SIG-M5 treated with dmso at 0.1 percent for 504 hours (cell line): ENCODE measurements around the gene ICE2.
"Not testable (repeated sequence)": the region's sequence is repeated elsewhere in the genome, so short reads cannot be mapped to it uniquely, and the experiment has no call there.

Source experiments
- DNase-seq: peaks from one replicate; lab custom pipeline; 2025; ENCODE audit not compliant: unreplicated experiment; lab: John Stamatoyannopoulos, UW

Gene ICE2

GRCh38 chr15:60411774-60412425, 67.0 kb downstream of the ICE2 start:
- DNase-seq = no peak

- DNase-seq = not testable (repeated sequence)
Measured at GRCh38 chr15:60410350-60410749, 68.6 kb downstream of the ICE2 start.

- DNase-seq = peak; percentile 88
Measured at GRCh38 chr15:60408463-60408981, 70.4 kb downstream of the ICE2 start.

- no peak for DNase-seq
Measured at GRCh38 chr15:60407415-60407805, 71.5 kb downstream of the ICE2 start.

GRCh38 chr15:60406513-60407414, 72.2 kb downstream of the ICE2 start:
- DNase-seq = no peak

- no peak for DNase-seq
Measured at GRCh38 chr15:60405399-60405798, 73.5 kb downstream of the ICE2 start.

- not testable (repeated sequence) for DNase-seq
Measured at GRCh38 chr15:60404351-60404750, 74.6 kb downstream of the ICE2 start.

DNA sequence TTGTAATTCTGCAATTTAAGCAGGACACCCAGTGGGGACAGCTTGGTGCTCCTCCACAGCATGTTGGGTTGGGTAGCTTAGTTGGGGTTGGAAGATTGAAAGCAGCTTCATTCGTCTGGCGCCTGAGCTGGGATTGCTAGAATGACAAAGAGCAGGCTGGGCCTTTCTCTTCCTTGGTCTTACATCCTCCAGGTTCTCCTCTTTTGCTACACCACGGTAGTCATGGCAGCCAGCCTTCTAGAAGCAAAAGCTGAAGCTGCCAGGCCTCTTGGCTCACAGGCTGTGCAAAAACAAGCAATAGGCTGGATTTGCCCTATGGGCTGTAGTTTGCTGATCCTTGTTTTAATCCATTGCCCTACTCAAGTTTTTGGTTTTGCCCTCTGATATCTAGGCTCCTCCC, 78.0 kb downstream of the ICE2 start:
- DNase-seq = no peak

DNA sequence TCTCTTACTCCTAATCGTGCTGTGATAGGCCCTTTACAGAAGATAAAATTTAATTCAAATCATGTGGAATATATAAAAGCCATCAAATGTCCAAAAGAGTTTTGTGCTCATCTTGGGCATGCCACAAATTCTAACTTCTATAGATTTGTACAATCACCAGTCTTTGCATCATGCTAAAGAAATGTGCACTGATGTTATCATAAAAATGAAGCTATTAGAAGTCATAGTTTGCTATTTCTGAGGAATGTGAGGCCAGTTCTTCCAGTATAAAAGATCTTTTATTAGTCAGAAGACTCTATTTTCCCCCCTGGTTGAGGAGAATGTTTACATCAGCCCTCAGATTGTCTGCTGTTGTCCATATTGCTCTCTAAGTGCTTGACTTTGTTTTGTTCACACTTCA, 79.0 kb downstream of the ICE2 start:
- DNase-seq = no peak

GRCh38 chr15:60399246-60399915, 79.6 kb downstream of the ICE2 start:
- DNase-seq = no peak

DNA sequence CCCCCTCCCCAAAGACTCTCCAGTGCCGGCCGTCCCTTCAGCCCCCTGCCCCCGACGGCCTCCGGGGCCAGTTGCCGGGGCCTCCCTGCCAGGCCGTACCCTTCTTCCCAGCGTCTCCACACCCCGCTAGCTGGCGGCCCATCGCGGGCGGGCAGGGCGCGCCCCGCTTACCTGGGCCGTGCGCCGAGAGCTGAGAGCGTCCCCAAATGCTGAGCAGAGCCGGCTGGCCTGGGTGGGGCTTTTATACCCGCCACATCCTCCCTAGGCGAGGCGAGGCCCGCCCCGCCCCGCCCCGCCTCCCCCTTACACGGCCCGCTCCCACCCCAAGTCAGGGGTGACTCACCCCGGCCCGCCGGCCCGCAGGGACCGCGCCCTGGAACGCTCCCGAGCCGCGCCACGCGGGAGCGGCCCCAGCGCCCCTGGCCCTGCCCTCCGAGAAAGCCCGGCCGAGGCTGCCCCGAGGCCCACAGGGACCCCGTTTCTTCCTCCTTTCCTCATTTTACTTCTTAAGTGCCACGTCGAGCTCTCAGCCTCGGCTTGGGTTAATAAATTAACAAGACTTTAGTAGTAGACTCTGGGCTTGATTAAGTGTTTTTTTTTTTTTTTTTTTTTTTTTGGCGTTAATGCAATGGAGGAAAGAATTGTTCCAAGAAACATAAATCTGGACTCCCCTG, 81.0 kb downstream of the ICE2 start, which contains the start of gene ANXA2:
ANXA2 (minus strand) TSS at position 215 of the 674 bp plus-strand sequence. CDS start 11,911 bp downstream, outside the sequence.
- DNase-seq = peak; percentile 65

DNA sequence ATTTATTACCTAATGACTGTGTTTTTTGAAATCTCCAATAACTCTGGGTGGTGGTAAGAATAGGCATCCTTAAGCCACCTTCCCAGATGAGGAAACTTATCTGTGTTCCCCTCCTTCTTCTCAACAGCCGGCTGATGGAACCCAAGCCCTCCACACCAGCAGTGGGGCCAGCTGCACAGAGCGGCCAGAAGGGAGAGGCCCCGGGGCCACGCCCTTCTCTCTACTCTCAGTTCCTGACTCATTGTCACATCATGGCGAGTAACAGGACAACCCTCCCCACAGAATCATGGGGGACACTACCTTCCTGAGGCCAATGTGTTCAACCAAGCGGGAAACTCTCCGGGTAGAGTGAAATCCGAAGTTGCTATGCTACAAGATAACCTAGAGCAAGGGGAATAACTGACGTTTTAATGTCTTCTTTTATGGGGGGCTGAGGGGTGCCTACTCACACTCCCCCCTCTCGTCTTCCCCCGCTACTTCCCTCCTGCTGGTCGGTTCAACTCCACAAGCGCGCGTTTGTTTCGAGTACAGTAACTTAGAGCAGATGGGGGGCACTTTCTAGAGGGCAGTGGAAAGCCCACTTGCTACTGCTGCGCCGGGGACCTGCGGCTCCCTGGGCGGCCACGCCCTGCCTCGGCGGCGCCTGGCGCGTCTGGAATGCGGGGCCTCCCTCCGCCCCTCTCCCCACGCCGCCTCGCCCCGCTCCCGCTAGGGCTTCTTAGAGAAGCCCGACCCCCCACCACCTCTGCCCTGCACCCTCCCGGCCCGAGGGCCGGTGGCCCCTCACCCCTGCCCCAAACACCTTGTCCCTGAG, 81.8 kb downstream of the ICE2 start:
- DNase-seq = peak; percentile 46

GRCh38 chr15:60396560-60396957, 82.4 kb downstream of the ICE2 start:
- no peak for DNase-seq

DNA sequence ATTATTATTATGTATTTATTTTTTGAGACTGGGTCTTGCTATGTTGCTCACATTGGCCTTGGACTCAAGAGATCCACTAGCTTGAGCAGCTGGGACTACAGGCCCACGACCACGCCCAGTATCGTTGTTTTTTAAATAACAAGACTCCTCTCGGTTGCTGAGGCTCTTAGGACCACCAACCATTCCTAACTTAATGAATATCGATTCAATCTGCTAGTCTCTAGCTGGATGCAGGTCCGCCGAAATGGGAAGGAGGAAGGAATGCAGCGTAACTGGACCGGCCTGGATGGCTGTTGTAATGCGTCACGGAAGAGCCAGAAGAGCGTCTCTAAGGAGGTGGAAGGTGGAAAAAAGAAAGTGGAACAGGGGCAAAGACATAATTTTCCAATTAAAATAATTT, 82.8 kb downstream of the ICE2 start:
- no peak for DNase-seq

DNA sequence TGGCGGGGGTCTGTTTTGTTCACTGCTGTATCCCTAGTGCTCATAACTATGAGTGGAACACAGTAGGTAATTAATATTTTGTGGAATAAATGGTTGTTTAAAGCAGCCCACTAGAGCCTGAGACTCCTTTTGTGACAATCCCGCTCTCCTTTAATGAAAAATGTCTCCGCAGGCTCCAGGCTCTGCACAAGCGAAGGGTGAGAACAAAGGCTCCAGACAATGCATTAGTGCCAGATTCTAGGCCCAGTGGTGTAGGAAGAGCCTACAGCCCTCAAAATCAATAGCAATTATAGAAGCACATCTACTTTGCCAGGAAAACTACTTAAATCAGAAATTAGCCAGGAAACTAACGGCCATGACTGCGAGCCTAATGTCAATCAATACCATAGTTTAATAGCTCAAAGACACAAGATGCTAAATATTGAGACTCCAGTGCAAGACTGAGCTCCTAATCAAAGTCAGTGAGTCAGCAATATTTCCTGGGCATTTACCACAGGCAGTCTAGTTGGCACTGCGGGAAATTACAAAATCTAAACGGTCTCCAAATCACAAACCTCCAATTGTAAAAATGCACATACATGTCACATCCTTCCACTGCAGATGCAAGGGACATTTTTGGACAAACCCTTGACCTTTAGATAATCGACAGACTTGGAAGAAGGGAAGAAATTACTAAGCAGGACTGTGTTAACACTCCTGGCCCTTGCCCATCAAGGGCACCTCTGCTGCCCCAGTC, 83.5 kb downstream of the ICE2 start:
- no peak for DNase-seq

- DNase-seq = no peak
Measured at GRCh38 chr15:60394689-60395097, 84.2 kb downstream of the ICE2 start.

DNA sequence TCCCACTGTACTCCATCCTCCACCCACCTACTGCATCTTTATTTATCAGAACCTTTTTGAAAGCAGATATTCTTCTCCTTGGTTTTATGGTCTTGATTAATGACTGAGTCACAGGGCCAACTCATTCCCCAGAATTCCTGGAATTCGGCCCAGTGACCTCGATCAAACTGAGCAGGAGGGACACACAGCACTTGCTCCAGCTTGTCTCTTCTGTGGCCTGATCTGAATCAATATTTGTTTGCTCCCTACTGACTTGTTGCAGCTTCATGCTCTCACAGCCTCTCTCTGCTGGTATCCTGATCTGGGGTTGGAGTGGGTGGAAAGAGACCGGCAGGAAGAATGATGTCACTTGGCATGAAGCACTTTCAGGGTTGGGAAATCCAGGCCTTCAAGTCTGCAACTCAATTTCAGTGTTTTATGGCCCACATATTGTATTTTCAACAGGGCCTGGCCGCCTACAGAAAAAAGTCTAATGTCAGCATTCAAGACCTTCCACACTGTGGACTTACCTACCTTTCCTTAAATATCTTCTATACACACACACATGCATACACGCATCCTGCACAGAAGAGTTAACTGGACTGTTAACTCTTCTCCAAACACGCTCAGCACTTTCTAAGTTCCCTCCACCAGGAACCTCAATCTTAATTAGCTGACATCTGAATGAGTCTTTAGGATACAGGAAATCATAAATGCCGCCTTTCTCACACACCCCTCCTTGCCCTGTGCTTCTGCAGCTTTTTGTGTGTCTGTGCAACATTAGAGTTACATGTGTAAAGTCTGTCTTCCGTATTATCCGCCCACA, 85.8 kb downstream of the ICE2 start:
- peak; percentile 57 for DNase-seq

GRCh38 chr15:60392601-60392985, 86.3 kb downstream of the ICE2 start:
- DNase-seq = no peak
